ENCODE results near the gene LTBP3. TPM values are rescaled to one million over a fixed set of nuclear protein-coding genes. Genes with fewer than 3 reads are reported as not detected.

Gene LTBP3
- polyA plus RNA-seq, 1 experiment: 25.3 TPM

GRCh38 chr11:65595131-65595530, 37.0 kb upstream of the LTBP3 start:
- DNase-seq (ENCODE audit: low read depth, low spot score): no peak
- Histone ChIP-seq H3K27ac (ENCODE audit: low read depth, low read length) (no peak overlapping the region), H3K9me3 (ENCODE audit: control insufficient read depth, insufficient read depth, low read length) (no peaks in the 10 kb centered on the region), H3K4me3 (ENCODE audit: low read depth, low read length) (no peak overlapping the region), H3K27me3 (ENCODE audit: control insufficient read depth, insufficient read depth, low read length) (no peaks in the 10 kb centered on the region)
- no peak for TF ChIP-seq CTCF (IDR thresholded peaks at IDR 0.05; ENCODE audit: low read depth, low read length)
- CTCF ChIA-PET: interaction anchor here (2.7 to 3.8 kb wide), 2 partner anchors 18 to 54 kb away, joined by 17 to 48 read pairs; no protein-coding TSS in a partner anchor
- POLR2A ChIA-PET: interaction anchor here (1.3 to 1.5 kb wide), 2 partner anchors 9 to 18 kb away, joined by 4 read pairs; no protein-coding TSS in a partner anchor

DNA sequence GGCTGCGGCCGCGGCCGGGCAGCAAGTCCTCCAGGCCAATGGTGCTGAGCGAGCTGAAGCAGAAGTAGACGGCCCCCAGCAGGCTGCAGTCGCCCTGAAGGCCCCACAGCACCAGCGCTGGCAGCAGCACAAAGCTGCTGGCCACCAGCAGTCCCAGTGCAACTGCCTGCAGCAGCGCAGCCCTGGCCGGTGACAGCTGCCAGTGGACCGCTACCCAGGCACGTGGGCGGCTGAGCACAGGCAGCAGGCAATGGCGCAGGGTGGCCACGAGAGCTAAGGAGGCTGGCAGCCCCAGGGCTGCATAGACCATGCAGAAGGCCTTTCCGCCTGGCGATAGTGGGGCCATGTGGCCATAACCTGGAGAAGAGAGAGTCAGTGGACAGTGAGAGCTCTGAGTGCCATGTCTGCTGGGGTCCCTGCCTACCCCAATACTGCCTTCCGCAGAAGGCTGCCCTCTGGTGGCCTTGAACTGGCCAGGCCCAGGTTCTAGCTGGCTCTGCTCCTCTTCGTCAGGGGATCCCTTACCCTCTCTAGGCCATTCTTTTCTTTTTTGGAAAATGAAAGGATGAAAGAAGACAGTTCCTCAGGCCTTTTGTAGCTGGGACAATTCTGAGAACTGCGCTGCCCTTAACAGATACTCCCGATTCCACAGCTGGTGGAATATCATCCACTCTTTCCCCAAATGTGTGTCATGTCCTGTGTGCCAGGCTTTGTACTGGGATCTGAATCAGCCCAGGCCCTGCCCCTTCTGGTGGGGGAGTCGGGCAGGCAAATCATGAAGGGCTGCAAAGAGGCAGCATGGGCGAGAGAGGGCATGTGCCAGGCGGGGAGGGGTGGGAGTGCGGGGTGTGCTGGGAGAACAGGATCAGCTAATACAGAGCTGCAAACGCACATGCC, 35.6 kb upstream of the LTBP3 start:
- Histone ChIP-seq H3K4me3 (ENCODE audit: low read depth, low read length) (no peak overlapping the region), H3K27me3 (ENCODE audit: control insufficient read depth, insufficient read depth, low read length) (no peaks in the 10 kb centered on the region), H3K27ac (ENCODE audit: low read depth, low read length) (no peak overlapping the region), H3K9me3 (ENCODE audit: control insufficient read depth, insufficient read depth, low read length) (no peaks in the 10 kb centered on the region)
- DNase-seq (ENCODE audit: low read depth, low spot score): no peak
- ChIA-PET CTCF (interaction anchor here (0.6 to 3.8 kb wide), 22 partner anchors 8 to 227 kb away, joined by 3 to 48 read pairs (median 6); partner anchors contain the start of genes EHBP1L1, FAM89B, PCNX3 and SCYL1), POLR2A (interaction anchor here (0.5 to 1.7 kb wide), 8 partner anchors 11 to 228 kb away, joined by 3 to 17 read pairs (median 4); partner anchors contain the start of gene PCNX3)
- TF ChIP-seq CTCF (IDR thresholded peaks at IDR 0.05; ENCODE audit: low read depth, low read length): peak; percentile 75

GRCh38 chr11:65592858-65593517, 34.8 kb upstream of the LTBP3 start:
- POLR2A ChIA-PET: interaction anchor here (0.5 to 1.7 kb wide), 4 partner anchors 14 to 229 kb away, joined by 3 to 17 read pairs (median 4); no protein-coding TSS in a partner anchor

More at GRCh38 chr11:65592858-65593517, 34.8 kb upstream of the LTBP3 start:
- no peaks in the 10 kb centered on the region for H3K9me3 ChIP-seq (ENCODE audit: control insufficient read depth, insufficient read depth, low read length)
- CTCF ChIA-PET: interaction anchor here (0.7 to 3.8 kb wide), 13 partner anchors 9 to 226 kb away, joined by 3 to 48 read pairs (median 7); partner anchors contain the start of genes EHBP1L1, FAM89B, PCNX3 and ZNRD2
- no peak for DNase-seq (ENCODE audit: low read depth, low spot score)
- no peak overlapping the region for H3K4me3 ChIP-seq (ENCODE audit: low read depth, low read length)
- no peaks in the 10 kb centered on the region for H3K27me3 ChIP-seq (ENCODE audit: control insufficient read depth, insufficient read depth, low read length)
- no peak for TF ChIP-seq CTCF (IDR thresholded peaks at IDR 0.05; ENCODE audit: low read depth, low read length)
- H3K27ac ChIP-seq (ENCODE audit: low read depth, low read length): no peak overlapping the region
